Hindlimb muscle (tissue), 1 donor: ENCODE measurements around the gene PJA2. TPM values are rescaled to one million over a fixed set of nuclear protein-coding genes. Genes with fewer than 3 reads are reported as not detected.

Experiments
- DNase-seq: peaks from one replicate; pipeline ENCODE4 v3.0.0-alpha.2; 2013
- polyA plus RNA-seq: library from polyadenylated mRNA; unstranded; fragments of 120-200 nt; gene quantifications from one replicate; pipeline ENCODE4 v1.2.1, GENCODE V29; 2013; ENCODE audit not compliant: insufficient read length

Gene PJA2
- polyA plus RNA-seq, 1 donor: 110 TPM

DNA sequence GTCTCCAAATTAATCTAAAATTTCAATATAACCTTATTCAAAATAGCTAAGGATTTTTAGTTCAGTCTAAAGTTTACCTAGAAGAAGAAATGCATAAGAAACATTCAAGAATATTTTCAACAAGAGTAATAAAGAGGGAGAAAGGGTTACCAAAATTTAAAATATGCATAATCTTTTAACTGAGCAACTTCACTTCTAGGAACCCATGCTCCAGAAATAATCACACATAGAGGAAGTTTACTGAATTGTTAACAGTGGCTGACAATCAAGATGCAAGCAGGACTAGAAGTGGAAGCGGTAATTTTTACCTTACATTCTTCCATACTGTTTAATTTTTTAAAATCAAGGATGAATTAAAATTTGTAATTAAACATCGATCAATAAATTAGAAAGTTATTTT, 1.9 kb downstream of the PJA2 start:
- DNase-seq: no peak

DNA sequence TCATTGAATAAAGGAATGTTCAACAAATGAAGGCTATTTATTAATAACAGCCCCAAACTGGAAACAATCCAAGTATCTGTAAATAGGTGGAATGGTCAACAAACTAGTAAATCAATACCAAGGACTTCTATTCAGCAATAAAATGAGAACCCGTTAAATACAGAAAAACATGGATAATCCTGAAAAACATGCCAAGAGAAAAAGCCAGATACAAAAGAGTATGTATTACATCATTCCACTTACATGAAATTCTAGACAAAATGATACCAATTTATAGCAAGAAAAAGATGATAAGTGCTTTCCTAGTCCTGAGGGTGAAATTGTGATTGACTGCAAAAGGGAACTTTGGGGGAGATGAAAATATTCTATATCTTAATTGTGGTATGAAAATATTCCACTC, 3.1 kb downstream of the PJA2 start:
- no peak for DNase-seq

DNA sequence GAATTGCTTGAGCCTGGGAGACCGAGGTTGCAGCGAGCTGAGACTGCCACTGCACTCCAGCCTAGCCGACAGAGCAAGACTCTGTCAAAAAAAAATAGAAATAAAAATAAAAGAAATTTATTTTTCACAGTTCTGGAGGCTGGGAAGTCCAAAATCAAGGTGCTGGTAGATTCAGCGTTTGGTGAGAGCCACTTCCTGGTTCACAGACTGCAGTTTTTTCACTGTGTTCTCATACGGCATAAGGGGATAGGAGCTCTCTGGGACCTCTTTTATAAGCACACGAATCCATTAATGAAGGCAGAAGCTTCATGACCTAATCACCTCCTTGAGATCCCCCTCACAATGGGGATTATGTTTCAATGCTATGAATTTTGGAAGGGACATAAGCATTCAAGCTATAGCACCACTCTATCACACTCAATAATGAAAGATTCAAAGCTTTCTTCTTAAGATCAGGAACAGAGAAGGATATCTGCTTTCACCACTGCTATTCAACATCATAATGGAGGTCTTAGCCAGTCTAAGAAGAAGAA, 5.3 kb downstream of the PJA2 start:
- DNase-seq: no peak

DNA sequence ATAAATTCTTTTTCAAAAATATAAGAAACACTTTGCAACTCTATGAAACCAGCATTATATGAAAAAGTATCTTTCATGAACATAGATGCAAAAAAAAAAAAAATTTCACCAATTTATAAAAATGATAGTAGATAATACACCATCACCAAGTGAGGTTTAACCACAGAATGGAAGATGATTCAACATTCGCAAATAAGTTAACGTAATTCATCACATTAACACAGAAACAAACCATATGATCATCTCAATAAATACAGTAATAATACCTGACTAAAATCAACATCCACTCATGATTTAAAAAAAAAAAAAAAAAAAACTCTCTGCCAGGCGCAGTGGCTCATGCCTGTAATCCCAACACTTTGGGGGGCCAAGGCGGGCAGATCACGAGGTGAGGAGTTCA, 6.3 kb downstream of the PJA2 start:
- no peak for DNase-seq

DNA sequence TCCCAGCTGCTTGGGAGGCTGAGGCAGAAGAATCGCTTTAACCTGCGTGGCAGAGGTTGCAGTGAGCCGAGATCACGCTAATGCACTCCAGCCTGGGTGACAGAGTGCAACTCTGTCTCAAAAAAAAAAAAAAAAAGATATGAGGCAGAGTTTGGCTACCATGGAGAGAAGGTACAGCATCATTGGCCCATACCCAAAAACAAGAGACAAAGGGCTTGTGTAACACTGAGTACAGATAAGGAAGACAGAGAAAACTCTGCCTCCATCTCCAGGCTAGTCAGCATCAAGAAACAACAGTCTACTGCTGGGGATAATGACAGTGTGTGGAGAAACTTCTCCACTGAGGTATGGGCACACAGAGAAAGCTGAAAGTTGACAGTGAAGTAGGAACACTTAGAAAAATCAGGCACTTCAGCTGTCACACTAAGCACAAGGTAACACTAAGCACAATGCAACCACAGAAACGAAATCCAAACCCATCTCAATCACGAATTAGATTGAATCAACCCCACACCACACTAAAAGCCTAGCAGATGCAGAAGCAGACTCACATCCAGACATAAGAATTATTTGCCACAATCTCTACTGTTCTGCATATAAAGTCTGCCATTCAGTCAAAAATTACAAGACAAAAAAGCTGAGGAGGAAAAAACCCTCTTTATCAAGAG, 10.5 kb downstream of the PJA2 start:
- DNase-seq: no peak

DNA sequence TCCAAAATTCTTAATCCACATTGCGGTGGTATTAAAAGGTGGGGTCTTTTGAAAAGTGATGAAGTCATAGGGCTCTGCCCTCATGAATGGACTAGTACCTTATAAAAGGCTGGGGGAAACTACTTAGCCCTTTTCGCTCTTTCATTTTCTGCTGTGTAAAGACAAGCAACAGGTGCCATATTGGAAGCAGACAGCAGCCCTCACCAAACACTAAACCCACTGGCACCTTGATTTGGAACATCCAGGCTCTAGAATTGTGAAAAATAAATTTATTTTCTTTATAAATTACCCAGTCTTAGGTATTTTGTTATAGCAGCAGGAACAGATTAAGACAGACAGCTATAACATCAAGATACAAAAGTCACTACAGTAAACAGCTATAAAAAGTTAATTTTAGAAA, 12.8 kb downstream of the PJA2 start:
- no peak for DNase-seq

DNA sequence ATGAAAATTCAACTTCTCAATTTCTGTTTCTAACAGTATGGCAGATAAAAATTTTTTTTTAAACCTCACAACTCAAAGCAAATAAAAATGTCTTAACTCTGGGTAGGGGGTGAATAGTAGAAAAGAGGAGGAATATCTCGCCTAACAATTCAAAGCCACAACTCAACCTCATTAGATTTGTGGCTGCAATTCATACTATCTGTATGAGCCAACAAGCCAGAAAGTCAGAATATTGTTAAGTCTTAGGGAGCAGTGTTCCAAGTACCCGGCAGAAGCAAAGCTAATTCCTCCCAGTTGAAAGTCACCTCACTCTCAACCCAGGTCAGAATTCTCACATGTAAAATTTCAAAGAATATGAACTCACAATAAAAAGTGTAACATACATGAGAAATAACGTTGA, 15.0 kb downstream of the PJA2 start:
- no peak for DNase-seq

DNA sequence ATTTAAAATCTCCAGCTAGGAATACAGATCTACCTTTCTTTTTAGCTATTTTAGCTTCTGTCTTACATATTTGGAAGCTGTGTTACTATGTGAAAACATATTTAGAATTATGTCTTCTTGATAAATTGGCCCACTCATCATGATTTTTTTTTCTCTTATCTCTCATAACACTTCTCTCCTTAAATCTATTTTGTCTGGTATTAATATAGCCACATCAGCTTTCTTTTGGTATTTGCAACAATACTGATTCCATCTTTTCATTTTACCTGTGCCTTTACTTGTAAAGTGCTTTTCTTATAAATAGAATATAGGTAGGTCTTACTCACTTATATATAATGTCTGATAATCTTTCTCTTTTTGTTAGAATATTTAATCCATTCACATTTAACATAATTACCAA, 19.6 kb downstream of the PJA2 start:
- no peak for DNase-seq

DNA sequence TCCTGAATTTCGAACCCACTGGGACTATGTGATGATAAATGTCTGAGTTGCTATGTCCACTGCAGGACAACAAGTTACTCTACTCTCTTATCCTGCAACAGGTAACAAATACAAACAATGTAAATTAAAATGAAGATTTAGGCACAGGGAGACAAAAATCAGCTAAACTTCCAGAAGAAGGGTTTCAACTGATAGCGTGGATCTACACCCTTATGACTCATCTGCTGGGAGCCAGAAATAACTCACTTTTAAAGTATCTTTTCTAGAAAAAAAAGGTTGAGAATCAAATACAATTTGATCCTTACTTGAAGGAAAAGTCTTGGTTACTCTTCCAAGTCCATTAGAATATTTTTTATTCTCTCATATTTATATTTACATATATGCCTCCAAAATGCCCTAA, 21.4 kb downstream of the PJA2 start:
- no peak for DNase-seq

DNA sequence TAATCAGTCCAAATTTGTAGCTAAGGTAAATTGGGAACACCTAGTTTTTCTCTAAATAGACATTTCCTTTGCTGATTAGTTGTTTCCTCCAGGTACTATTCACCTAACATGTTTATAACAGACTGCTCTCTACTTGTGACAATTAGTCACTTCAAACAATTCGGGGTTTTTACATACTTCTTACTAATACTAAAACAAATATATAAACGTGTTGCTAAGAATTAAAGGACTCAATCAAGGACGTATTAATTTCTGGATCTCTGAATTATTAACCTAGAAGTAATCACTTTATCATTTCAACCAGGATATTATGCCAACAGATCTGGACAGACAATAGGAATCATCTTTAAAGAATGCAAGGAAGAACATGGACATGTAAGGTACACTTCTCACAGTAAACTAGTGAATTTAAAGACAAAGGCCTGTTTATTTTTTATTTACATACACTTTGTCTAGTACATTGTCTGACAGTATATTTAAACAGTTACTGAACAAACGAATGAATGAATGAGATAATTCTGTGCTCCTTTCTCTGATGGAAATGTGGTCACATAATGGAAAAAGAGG, 22.3 kb downstream of the PJA2 start:
- DNase-seq: no peak

DNA sequence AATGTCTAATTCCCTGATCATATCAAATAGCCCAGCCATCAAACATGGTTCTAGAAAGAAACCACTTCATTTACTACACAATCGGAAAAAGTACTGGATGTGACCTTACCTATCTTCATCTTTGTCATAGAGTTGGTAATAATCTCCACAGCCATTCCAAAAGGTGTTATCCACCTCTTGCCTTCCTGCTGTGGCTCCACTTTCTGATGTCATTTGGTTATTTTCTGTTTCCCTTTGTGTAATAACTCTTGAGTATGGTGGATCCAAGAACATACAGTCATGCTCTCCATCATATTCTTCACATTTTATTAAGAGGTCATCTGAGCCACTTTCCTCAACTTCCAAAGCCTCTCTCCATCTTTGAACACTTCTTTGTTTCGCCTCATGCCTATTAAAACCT, 31.7 kb downstream of the PJA2 start:
- DNase-seq: no peak

DNA sequence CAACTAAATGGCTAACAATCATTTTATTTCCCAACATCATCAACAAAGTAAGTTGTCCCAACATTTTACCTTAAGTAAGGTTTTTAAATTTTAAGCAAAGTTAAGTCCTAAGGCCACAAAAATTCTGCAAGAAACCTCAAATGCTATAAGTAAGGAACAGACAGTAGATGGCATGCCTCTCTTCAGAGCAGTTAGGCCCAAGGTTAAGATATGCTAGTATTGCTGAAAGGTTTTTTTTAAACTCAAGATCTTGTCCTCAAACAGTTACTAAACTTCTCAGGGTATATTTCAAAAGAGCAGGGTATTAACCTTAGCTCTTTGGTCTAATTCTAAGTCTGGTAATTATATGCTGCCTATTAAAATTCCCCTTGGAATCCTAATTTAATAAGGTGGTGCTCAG, 35.1 kb downstream of the PJA2 start:
- DNase-seq: no peak

DNA sequence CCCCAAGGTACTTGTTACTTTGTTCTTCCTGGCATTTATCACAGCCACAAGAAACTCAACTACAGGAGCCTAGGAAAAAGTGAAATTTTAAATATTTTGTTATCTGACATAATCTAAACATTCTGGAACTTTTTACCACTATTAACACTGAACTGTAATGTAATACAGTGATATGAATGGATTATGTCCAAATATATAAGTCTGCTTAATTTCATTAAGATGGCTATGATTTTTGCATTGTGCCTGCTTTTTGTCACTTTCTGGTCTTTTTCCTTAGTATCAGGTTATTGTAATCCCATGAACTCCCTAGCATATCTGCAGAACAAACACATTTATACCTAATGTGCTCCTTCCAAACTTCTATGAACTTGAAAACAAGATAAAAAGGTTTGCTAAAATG, 35.8 kb downstream of the PJA2 start:
- DNase-seq: no peak

DNA sequence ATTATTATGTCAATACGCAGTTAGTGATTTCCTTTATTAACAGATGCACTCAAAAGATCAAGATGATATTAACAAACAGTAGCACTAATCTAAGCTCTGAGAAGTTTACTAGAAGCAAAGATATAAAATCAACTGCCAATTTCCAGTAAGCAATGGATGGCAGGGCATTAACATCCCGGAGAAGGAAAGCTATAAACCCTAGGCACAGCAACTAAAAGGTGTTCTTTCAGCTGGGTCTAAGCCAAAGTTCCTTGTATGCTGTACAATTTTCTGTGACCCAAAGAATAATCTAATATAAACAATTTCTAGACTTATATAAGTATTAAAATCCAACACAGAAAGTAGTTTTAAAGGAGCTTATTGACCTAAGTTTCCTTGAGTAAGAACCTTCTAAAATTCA, 39.4 kb downstream of the PJA2 start:
- DNase-seq: no peak

DNA sequence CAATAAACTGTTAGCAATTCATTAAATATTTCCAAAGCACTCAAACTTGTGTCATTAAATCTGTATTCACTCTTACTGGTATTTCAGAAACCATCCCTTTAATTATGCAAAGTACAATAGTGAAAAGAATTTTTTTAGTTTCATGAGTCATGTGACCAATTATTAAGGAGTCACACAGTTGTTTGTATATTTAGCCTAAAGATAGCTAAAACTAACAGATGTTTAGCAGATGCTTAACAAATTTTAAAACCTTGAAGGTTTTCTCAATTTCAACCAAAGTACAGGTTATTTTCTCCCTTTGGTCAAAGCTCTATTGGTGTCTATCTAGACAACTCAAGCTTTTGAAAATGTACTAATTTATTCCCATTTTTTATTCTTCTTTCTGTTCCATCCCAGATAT, 44.1 kb downstream of the PJA2 start:
- no peak for DNase-seq

DNA sequence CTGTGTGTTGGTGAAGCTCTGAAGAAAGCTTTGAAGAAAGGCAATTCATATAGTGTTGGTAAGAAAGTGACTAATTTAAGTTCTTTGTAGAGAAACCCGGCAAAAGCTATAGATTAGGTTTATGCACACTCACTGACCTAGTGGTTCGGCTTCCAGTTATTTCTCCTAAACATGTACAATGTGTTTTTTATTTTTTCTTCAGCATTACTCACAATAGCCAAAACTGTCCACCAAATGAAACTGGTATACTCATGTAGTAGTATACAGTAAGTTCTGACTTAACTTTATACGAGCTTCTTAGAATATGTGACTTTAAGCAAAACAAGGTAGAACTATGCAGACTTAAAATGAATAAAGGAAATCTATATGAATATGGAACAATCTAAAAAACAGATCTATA, 44.8 kb downstream of the PJA2 start:
- DNase-seq: no peak

DNA sequence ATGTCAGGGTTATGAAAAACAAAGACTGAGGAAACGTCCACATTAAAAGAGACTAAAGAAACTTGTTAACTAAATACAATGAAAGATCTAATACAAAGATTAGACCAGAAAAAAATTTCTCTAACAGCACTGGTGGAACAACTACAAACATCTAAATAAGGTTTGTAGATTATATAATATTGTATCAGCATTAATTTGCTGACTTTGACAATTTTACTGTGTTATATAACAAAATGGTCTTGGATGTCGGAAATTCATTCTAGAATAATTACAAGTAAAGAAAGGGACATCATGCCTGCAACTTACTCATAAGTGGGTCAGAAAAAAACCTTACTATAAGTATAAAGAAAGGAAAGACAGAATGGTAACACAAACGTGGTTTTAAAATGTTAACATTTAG, 50.1 kb downstream of the PJA2 start:
- DNase-seq: no peak

DNA sequence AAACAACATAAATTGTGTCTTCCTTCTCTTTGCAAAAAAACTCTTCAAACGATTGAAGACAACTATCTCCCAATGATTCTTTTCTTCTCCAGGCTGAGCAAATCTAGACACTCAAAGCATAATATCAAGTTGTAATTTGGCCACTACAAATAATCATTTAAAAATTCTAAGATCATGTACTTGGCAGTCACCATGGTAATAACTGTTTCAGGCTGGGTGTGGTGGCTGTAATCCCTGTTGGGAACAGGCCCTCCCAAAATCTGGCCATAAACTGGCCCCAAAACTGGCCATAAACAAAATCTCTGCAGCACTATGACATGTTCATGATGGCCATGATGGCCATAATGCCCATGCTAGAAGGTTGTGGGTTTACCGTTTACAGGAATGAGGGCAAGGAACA, 52.0 kb downstream of the PJA2 start:
- DNase-seq: no peak

DNA sequence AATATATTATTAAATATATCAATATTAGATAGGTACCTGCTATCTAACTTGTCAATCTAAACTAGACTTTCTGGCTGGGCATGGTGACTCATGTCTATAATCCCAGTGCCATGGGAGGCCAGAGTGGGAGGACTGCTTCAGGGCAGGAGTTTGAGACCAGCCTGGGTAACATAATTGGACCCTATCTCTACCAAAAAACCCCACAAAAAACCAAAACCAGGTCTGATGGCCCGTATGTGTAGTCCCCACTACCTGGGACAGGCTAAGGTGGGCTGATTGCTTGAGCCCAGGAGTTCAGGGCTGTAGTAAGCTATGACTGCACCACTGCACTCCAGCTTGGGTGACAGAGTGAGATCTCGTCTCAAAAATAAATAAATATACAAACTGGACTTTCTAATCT, 55.0 kb downstream of the PJA2 start:
- no peak for DNase-seq

DNA sequence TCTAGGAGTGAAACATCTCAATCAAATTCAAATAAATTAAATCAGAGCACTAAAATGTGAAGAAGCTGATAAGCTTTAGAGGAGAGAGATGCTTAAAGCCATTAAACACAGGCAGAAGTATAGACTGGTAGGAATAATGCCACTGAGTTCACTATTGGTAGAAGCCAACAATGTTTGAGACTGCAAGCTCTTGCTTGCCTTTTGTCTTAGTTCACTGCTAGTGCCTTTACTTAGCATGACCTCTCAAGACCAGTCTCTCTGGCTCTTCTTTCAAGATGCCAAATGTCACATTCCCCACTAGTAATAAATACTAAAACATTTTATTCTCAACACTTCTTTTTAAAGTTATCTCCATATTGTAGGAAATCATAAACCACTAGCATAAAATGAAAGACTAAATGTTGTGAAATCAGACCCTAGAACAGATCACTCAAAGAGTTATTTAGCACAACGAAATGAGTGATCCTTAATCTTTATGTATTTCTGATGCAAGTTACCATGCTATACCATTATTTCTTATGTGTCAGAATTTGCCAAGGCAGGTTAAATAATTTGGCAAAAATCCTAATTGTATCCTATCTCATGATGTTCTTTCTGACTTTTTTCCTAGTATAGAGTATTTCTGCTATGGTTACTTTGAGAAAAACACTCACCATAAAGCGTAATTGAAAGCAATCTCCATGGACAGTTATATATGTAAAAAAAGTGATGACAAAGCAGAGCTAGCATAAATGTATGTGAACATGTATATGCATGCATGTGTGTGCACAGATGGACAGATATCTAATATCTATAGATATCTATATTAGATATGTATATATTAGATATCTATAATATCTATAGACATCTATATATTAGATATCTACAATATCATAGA, 57.5 kb downstream of the PJA2 start:
- no peak for DNase-seq

DNA sequence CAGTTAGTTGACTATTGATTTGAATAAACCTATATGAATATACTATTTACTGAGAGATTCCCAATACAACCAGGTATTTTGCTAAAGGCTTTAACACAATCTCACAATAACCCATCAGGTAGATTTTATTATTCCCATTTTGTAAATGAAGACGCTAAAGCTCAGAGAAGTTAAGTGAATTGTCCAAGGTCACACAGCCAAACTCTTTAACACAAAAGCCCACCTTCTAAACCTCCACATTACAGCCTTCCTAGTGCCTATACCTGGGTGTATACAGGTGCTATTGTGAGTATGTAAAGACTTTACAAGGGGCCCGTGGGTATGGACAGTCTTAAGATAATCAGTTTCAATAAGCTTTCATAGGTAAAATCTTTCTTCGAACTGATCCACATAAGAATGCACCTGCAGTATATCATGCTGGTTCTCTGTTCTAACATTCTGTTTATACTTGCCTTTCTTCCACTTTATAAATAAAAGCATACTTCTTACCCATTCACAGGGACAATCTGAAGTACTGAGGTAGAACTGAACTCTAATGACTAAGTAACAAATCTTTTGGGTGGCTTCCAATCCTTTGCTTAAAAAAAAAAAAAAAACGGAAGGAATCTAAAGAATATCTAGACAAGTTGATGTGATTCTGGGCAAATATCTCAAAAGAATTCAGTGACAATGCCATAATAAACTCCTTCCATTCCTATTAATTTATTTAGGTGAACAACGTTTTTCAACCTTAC, 59.1 kb downstream of the PJA2 start:
- DNase-seq: no peak

DNA sequence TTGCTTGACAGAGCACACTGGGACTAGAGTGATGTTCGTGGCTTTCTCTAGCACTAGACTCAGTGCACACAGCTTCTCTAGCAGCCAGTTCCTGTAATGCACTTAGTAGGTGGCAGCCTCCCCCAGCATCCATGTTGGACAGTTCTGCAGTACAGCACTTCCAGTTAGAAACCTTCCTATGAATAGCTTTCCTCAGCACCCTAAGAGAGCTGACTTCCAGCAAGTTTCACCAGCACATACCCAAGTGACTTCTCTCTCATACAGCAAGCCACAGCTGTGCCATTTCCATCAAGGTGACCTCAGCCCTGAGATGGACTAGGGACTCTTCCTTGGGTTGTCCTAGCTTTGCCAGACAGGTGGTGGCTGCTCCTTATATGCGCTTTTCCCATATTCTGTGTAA, 60.4 kb downstream of the PJA2 start:
- no peak for DNase-seq

DNA sequence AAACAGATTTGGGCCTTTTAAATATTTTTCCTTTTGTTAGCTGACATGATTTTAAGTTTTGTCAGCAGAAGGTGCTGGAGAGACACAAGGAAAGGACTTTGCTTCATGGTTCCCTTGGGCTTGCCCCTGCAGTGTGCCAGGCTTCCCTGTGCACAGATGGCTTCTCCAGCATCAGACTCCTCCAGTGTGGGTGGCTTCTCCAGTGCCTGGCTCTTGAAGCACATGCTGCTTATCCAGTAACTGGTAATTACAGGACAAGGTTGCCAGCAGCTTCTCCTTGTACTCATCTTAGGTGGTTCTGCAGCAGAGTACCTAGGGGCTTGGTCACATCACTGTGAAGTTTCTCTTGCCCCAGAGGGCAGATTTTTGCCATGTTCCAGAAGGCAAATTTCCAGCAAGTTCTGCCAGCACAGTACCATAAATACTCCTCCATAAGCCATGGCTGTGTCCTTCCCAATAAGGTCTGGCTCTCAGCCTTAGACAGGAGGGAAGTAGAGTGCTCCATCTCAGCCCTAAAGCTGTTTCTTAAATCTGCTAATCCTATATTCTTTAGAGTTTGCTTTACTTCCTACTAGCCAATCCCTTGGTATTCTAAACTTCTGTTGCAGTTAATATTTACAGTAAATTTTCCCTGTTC, 62.4 kb downstream of the PJA2 start:
- no peak for DNase-seq
